ENCODE measurements around the gene HACD2.
A peak's percentile ranks its signal among the peaks of the same experiment; 100 is the strongest.

Gene HACD2

DNA sequence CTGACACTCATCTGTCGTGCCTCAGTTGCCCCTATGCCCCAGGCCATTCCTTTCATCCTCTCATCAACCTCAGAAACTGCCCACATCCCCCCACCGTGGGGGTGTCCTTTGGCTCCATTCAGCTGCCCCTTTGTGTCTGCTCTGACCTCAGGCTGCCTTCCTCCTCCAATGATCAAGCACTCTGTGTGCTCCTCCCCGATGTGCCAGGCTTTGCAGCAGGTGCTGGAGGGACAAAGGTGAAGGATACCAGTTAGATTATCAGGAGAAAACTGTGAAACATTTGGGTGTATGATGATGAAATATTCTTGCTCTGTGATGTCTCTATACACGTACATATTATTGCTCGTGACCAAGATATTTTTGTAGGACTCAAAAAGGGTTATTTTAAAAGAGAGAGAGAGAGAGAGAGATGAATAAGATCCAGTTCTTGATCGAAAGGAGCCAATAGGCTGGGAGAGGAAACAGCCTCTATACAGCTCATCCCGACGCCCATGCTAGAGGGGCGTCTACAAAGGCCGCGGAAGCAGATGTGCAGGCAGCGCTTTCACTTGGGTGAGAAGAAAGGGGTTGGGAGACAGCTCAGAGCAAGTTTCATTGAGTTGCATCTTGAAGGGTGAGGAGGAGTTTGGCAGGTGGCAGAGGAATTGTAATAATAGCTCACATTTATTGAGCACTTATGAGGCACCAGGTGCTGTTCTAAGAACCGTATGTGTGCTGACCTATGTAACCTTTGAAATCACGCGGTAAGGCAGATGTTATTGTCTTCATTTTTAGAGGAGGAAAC is 107.7 kb downstream of the HACD2 start:
- no peaks in the 10 kb centered on the region for H3K27me3 ChIP-seq (replicated peaks; ENCODE audit: insufficient read depth, low read length)
- no peak overlapping the region for H3K4me3 ChIP-seq (ENCODE audit: low read length)
- no peaks in the 10 kb centered on the region for H3K79me2 ChIP-seq (ENCODE audit: low read length)
- DNase-seq = peak; percentile 89
- H3K9me3 ChIP-seq (replicated peaks; ENCODE audit: insufficient read depth, low read length) = no peaks in the 10 kb centered on the region
- TF ChIP-seq EZH2 (optimal IDR thresholded peaks at IDR 0.05; ENCODE audit: low read depth, low read length) (no peak), EZH2phosphoT487 (IDR thresholded peaks at IDR 0.05; ENCODE audit: low read length) (no peak)
- peaks cover 17% of the 10 kb centered on the region for H3F3A ChIP-seq (ENCODE audit: insufficient read depth, low read length)
- H3K36me3 ChIP-seq (replicated peaks; ENCODE audit: insufficient read depth, low read length) = no peaks in the 10 kb centered on the region
- peak overlapping the region; percentile 30 for H2AFZ ChIP-seq (ENCODE audit: low read length)
- H4K20me1 ChIP-seq (ENCODE audit: insufficient read depth, low read length) = no peaks in the 10 kb centered on the region
- H3K9ac ChIP-seq (ENCODE audit: low read length) = peak overlapping the region; percentile 24; the same call in 1 of the 2 replicates
- peaks cover 28% of the 10 kb centered on the region for H3K4me1 ChIP-seq (ENCODE audit: low read length)
- peak overlapping the region; percentile 77 for H3K27ac ChIP-seq (ENCODE audit: low read length)
- peak overlapping the region; percentile 53 for H3K4me2 ChIP-seq (ENCODE audit: low read depth, low read length)
- no peaks in the 10 kb centered on the region for H3K9me2 ChIP-seq (replicated peaks; ENCODE audit: insufficient read depth, low read length)

DNA sequence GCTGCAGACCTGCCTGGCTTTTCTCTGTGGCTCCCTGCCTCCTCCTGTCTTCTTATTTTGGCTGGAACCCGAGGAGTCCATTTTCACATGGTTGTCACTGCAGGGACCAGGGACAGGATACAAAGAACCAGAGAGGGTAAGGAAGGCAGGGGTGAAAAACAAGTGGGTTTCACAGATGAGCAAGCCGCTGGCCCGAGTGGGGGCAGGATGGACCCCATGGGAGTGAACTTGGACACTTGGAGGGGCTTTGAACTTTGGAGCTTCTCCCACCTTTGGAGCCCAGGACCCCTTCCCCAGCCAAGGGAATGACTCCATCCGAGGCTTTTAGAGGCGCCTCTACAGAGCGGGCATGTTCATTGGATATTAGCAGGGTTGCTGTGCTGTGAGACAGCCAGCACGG is 109.1 kb downstream of the HACD2 start:
- no peak overlapping the region for H3K4me2 ChIP-seq (ENCODE audit: low read depth, low read length)
- TF ChIP-seq EZH2 (optimal IDR thresholded peaks at IDR 0.05; ENCODE audit: low read depth, low read length) = no peak
- TF ChIP-seq EZH2phosphoT487 (IDR thresholded peaks at IDR 0.05; ENCODE audit: low read length) = no peak
- TF ChIP-seq, protein P1, sequence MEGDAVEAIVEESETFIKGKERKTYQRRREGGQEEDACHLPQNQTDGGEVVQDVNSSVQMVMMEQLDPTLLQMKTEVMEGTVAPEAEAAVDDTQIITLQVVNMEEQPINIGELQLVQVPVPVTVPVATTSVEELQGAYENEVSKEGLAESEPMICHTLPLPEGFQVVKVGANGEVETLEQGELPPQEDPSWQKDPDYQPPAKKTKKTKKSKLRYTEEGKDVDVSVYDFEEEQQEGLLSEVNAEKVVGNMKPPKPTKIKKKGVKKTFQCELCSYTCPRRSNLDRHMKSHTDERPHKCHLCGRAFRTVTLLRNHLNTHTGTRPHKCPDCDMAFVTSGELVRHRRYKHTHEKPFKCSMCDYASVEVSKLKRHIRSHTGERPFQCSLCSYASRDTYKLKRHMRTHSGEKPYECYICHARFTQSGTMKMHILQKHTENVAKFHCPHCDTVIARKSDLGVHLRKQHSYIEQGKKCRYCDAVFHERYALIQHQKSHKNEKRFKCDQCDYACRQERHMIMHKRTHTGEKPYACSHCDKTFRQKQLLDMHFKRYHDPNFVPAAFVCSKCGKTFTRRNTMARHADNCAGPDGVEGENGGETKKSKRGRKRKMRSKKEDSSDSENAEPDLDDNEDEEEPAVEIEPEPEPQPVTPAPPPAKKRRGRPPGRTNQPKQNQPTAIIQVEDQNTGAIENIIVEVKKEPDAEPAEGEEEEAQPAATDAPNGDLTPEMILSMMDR (IDR thresholded peaks at IDR 0.05; ENCODE audit: low read length) = no peak
- H3K4me3 ChIP-seq (ENCODE audit: low read length) = no peak overlapping the region
- no peak overlapping the region for H3K27ac ChIP-seq (ENCODE audit: low read length)
- no peaks in the 10 kb centered on the region for H3K36me3 ChIP-seq (replicated peaks; ENCODE audit: insufficient read depth, low read length)
- no peak overlapping the region for H2AFZ ChIP-seq (ENCODE audit: low read length)
- H3K9me2 ChIP-seq (replicated peaks; ENCODE audit: insufficient read depth, low read length) = no peaks in the 10 kb centered on the region
- no peaks in the 10 kb centered on the region for H3K9me3 ChIP-seq (replicated peaks; ENCODE audit: insufficient read depth, low read length)
- no peaks in the 10 kb centered on the region for H3K79me2 ChIP-seq (ENCODE audit: low read length)
- H3F3A ChIP-seq (ENCODE audit: insufficient read depth, low read length) = peaks cover 17% of the 10 kb centered on the region
- no peaks in the 10 kb centered on the region for H3K27me3 ChIP-seq (replicated peaks; ENCODE audit: insufficient read depth, low read length)
- DNase-seq = no peak
- H3K4me1 ChIP-seq (ENCODE audit: low read length) = peaks cover 28% of the 10 kb centered on the region
- H3K9ac ChIP-seq (ENCODE audit: low read length) = no peak overlapping the region
- no peaks in the 10 kb centered on the region for H4K20me1 ChIP-seq (ENCODE audit: insufficient read depth, low read length)

DNA sequence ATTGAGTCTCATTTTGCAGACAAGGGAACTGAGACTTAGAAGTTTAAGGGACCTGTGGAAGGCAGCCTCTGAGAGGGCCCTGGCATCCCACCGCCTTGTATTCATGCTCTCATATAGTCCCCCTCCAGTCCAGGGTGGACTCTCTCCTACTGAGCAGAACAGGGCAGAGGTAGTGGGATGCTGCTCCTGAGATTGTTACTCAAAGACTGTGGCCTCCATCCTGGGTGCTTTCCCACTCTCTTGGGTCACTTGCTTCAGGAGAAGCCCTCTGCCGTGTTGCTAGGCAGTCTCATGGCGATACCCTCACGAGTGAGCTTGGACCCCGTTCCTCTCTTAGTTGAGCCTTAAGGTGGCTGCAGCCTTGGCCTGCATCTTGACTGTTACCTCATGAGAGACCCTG is 113.7 kb downstream of the HACD2 start:
- H3K27ac ChIP-seq (ENCODE audit: low read length) = no peak overlapping the region
- no peak overlapping the region for H3K4me2 ChIP-seq (ENCODE audit: low read depth, low read length)
- no peak for DNase-seq
- H3K36me3 ChIP-seq (replicated peaks; ENCODE audit: insufficient read depth, low read length) = no peaks in the 10 kb centered on the region
- H3K79me2 ChIP-seq (ENCODE audit: low read length) = no peaks in the 10 kb centered on the region
- H3K4me3 ChIP-seq (ENCODE audit: low read length) = no peak overlapping the region
- H3K9me3 ChIP-seq (replicated peaks; ENCODE audit: insufficient read depth, low read length) = no peaks in the 10 kb centered on the region
- H3K9me2 ChIP-seq (replicated peaks; ENCODE audit: insufficient read depth, low read length) = no peaks in the 10 kb centered on the region
- no peaks in the 10 kb centered on the region for H3K27me3 ChIP-seq (replicated peaks; ENCODE audit: insufficient read depth, low read length)
- no peak for TF ChIP-seq EZH2 (optimal IDR thresholded peaks at IDR 0.05; ENCODE audit: low read depth, low read length)
- no peak for TF ChIP-seq EZH2phosphoT487 (IDR thresholded peaks at IDR 0.05; ENCODE audit: low read length)
- no peaks in the 10 kb centered on the region for H3K4me1 ChIP-seq (ENCODE audit: low read length)
- H3F3A ChIP-seq (ENCODE audit: insufficient read depth, low read length) = no peaks in the 10 kb centered on the region
- no peak overlapping the region for H3K9ac ChIP-seq (ENCODE audit: low read length)
- no peaks in the 10 kb centered on the region for H4K20me1 ChIP-seq (ENCODE audit: insufficient read depth, low read length)
- no peak overlapping the region for H2AFZ ChIP-seq (ENCODE audit: low read length)

DNA sequence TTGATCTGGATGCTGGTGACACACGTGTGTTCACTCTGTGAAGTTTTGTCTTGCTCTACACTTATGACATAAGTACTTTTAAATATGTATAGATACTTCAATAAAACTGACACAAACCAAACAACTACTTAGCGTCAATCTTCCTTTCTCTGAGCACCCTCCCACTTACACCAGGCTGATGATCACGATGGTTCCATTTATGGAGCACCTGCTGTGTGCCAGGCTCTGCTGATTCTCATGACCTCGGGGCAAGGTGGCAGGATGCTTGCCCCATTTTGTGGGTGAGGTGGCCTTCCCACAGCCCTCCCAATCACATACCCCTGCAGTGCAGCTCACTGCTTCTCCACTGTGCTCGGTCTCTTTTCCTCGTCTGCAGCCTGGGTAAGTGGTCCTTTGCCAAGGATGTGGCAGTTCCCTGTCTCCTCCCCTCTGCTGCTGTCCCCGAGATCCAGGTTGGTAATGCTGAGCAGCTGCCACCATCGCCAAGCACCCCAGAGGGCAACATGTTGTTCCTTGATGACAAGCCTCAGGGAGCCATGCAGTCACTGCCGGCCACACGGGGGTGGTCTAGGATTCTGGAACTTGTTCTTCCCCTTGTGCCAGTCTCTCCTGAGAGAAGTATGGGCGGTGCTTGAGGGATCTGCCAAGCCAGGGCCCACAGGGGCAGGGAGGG is 115.4 kb downstream of the HACD2 start:
- TF ChIP-seq, protein P1 (IDR thresholded peaks at IDR 0.05; ENCODE audit: low read length) = no peak
- no peak for TF ChIP-seq EZH2phosphoT487 (IDR thresholded peaks at IDR 0.05; ENCODE audit: low read length)
- TF ChIP-seq EZH2 (optimal IDR thresholded peaks at IDR 0.05; ENCODE audit: low read depth, low read length) = no peak
- Histone ChIP-seq H3K27me3 (replicated peaks; ENCODE audit: insufficient read depth, low read length) (no peaks in the 10 kb centered on the region), H3K79me2 (ENCODE audit: low read length) (no peaks in the 10 kb centered on the region), H3K9me2 (replicated peaks; ENCODE audit: insufficient read depth, low read length) (no peaks in the 10 kb centered on the region), H3K4me1 (ENCODE audit: low read length) (no peaks in the 10 kb centered on the region), H3K4me3 (ENCODE audit: low read length) (no peak overlapping the region), H3F3A (ENCODE audit: insufficient read depth, low read length) (no peaks in the 10 kb centered on the region), H2AFZ (ENCODE audit: low read length) (no peak overlapping the region), H3K9me3 (replicated peaks; ENCODE audit: insufficient read depth, low read length) (no peaks in the 10 kb centered on the region), H3K4me2 (ENCODE audit: low read depth, low read length) (no peak overlapping the region), H4K20me1 (ENCODE audit: insufficient read depth, low read length) (no peaks in the 10 kb centered on the region), H3K27ac (ENCODE audit: low read length) (no peak overlapping the region), H3K36me3 (replicated peaks; ENCODE audit: insufficient read depth, low read length) (no peaks in the 10 kb centered on the region), H3K9ac (ENCODE audit: low read length) (no peak overlapping the region)
- DNase-seq = no peak
